Measurements from ENCODE around the gene DUSP1.

- TF ChIP-seq PATZ1 (CRISPR knock-in tag; IDR thresholded peaks at IDR 0.05; ENCODE audit: borderline replicate concordance) (peak; percentile 70; the same call in 1 of the 2 replicates), GLIS3 (CRISPR knock-in tag; IDR thresholded peaks at IDR 0.05) (peak; percentile 82; the same call in 1 of the 2 replicates), ZC3H10 (CRISPR knock-in tag; IDR thresholded peaks at IDR 0.05) (no peak), TOX (CRISPR knock-in tag; IDR thresholded peaks at IDR 0.05; ENCODE audit: borderline replicate concordance) (no peak), CSDC2 (CRISPR knock-in tag; IDR thresholded peaks at IDR 0.05) (0 out of 2 replicates have a peak, but pooled peaks have one; percentile 47), CREB5 (CRISPR knock-in tag; IDR thresholded peaks at IDR 0.05; ENCODE audit: low read depth) (peak; percentile 28), RARB (CRISPR knock-in tag; IDR thresholded peaks at IDR 0.05) (no peak), SNAI2 (CRISPR knock-in tag; IDR thresholded peaks at IDR 0.05) (0 out of 2 replicates have a peak, but pooled peaks have one; percentile 40), ZFP3 (CRISPR knock-in tag; IDR thresholded peaks at IDR 0.05) (peak; percentile 71), TCF4 (CRISPR knock-in tag; IDR thresholded peaks at IDR 0.05; ENCODE audit: borderline replicate concordance) (no peak)
Observed at GRCh38 chr5:172765766-172766286, 5.2 kb downstream of the DUSP1 start.

All from SK-N-SH treated with all-trans-retinoic acid at 6 μM for 48 hours (cell line).